ENCODE measurements around the gene SF1.

SF1 gene

GRCh38 chr11:64723117-64723906 lies 55.0 kb downstream of the SF1 start, which contains the start of gene NRXN2:
TSS of gene NRXN2 (minus strand) at chr11:64723197. CDS start at chr11:64713699, 9,498 bp downstream.
- DNase-seq (ENCODE audit: low spot score) = peak; percentile 82

GRCh38 chr11:64722141-64723065 lies 55.9 kb downstream of the SF1 start:
- DNase-seq (ENCODE audit: low spot score) = no peak

- DNase-seq (ENCODE audit: low spot score) = no peak
These were observed 57.0 kb downstream of the SF1 start for GRCh38 chr11:64721359-64721699.

GRCh38 chr11:64720640-64721358 lies 57.5 kb downstream of the SF1 start:
- DNase-seq (ENCODE audit: low spot score) = no peak

GRCh38 chr11:64720167-64720566 lies 58.2 kb downstream of the SF1 start:
- no peak for DNase-seq (ENCODE audit: low spot score)

GRCh38 chr11:64719406-64719805 lies 58.9 kb downstream of the SF1 start:
- DNase-seq (ENCODE audit: low spot score) = no peak

- no peak for DNase-seq (ENCODE audit: low spot score)
These were observed 59.6 kb downstream of the SF1 start for GRCh38 chr11:64718780-64719124.

- no peak for DNase-seq (ENCODE audit: low spot score)
These were observed 60.1 kb downstream of the SF1 start for GRCh38 chr11:64718084-64718779.

GRCh38 chr11:64717268-64717578 lies 61.1 kb downstream of the SF1 start:
- no peak for DNase-seq (ENCODE audit: low spot score)

GRCh38 chr11:64716473-64717267 lies 61.7 kb downstream of the SF1 start:
- no peak for DNase-seq (ENCODE audit: low spot score)

- no peak for DNase-seq (ENCODE audit: low spot score)
These were observed 62.4 kb downstream of the SF1 start for GRCh38 chr11:64715756-64716472.

- no peak for DNase-seq (ENCODE audit: low spot score)
These were observed 63.2 kb downstream of the SF1 start for GRCh38 chr11:64715110-64715509.

- DNase-seq (ENCODE audit: low spot score) = no peak
These were observed 63.7 kb downstream of the SF1 start for GRCh38 chr11:64714666-64715065.
